HEK293 (cell line): ENCODE results near the gene MAPK9.

Experiments used
- CTCF ChIA-PET: fragments of 350-600 bp; formaldehyde crosslinking; extraction: SDS; loops from one replicate; lab custom pipeline; 2021; ENCODE audit warnings: antibody characterized with exemption; lab: Yijun Ruan, JAX
- POLR2A ChIA-PET: fragments of 300-600 bp; formaldehyde crosslinking; extraction: SDS; loops from one replicate; lab custom pipeline; 2020; ENCODE audit warnings: antibody characterized with exemption, inconsistent platforms; lab: Yijun Ruan, JAX
- H3K27ac ChIP-seq: fragments of 200-500 bp; sonication (Bioruptor generic); 2 replicates; pipeline ENCODE4 v1.5.1; 2014; ENCODE audit warnings: low read depth, low read length, control low read depth, inconsistent platforms; ENCODE audit errors: extremely low read depth
- H3K36me3 ChIP-seq, 2 experiments: fragments of 200-500 bp in 1 of 2; sonication (Bioruptor generic) in 1 of 2; 1 replicate in 1 of 2; 2 replicates in 1 of 2; pipeline ENCODE4 v1.5.1; 2014 to 2017; ENCODE audit warnings: inconsistent platforms in 2 of 2, low read length in 2 of 2; ENCODE audit not compliant: control insufficient read depth in 2 of 2, insufficient read depth in 1 of 2
- H3K4me1 ChIP-seq: fragments of 200-500 bp; sonication (Bioruptor generic); 2 replicates; pipeline ENCODE4 v1.5.1; 2014; ENCODE audit warnings: mild to moderate bottlenecking, low read length, inconsistent platforms; ENCODE audit not compliant: control insufficient read depth, insufficient read depth
- H3K4me3 ChIP-seq: 2 replicates; pipeline ENCODE4 v1.5.1; 2011; ENCODE audit warnings: low read depth, mild to moderate bottlenecking, control low read depth, low read length, moderate library complexity
- H3K9me3 ChIP-seq: fragments of 200-500 bp; sonication (Bioruptor generic); 2 replicates; pipeline ENCODE4 v1.5.1; 2014; ENCODE audit warnings: low read depth, low read length, inconsistent platforms; ENCODE audit not compliant: control insufficient read depth, insufficient read depth
- EGR2 ChIP-seq: fragments of 450-650 bp; formaldehyde crosslinking; IDR thresholded peaks from 2 replicates; pipeline ENCODE4 v1.5.1; 2016; ENCODE audit warnings: low read depth, missing biosample characterization, missing genetic modification characterization
- GFI1B ChIP-seq: fragments of 450-650 bp; formaldehyde crosslinking; IDR thresholded peaks from 2 replicates; pipeline ENCODE4 v1.5.1; 2016; ENCODE audit warnings: missing biosample characterization, missing genetic modification characterization
- KLF8 ChIP-seq: fragments of 450-650 bp; formaldehyde crosslinking; IDR thresholded peaks from 2 replicates; pipeline ENCODE4 v1.5.1; 2016; ENCODE audit warnings: missing biosample characterization, missing genetic modification characterization
- KLF9 ChIP-seq: fragments of 450-650 bp; formaldehyde crosslinking; IDR thresholded peaks from 2 replicates; pipeline ENCODE4 v1.5.1; 2016; ENCODE audit warnings: missing biosample characterization, missing genetic modification characterization, low read depth
- PRDM1 ChIP-seq: fragments of 450-650 bp; formaldehyde crosslinking; IDR thresholded peaks from 2 replicates; pipeline ENCODE4; 2016; ENCODE audit warnings: missing biosample characterization, missing genetic modification characterization
- ZBTB20 ChIP-seq: fragments of 450-650 bp; formaldehyde crosslinking; IDR thresholded peaks from 2 replicates; pipeline ENCODE4 v1.5.1; 2016; ENCODE audit warnings: missing biosample characterization, missing genetic modification characterization
- ZBTB21 ChIP-seq: fragments of 450-650 bp; formaldehyde crosslinking; IDR thresholded peaks from 2 replicates; pipeline ENCODE4 v1.5.1; 2017; ENCODE audit warnings: missing biosample characterization, missing genetic modification characterization
- ZBTB7A ChIP-seq: fragments of 450-650 bp; formaldehyde crosslinking; IDR thresholded peaks from 2 replicates; pipeline ENCODE4 v1.5.1; 2016; ENCODE audit warnings: low read depth, missing biosample characterization, missing genetic modification characterization
- ZNF157 ChIP-seq: fragments of 450-650 bp; formaldehyde crosslinking; IDR thresholded peaks from 2 replicates; pipeline ENCODE4 v1.5.1; 2016; ENCODE audit warnings: missing biosample characterization, missing genetic modification characterization
- ZNF2 ChIP-seq: fragments of 450-650 bp; formaldehyde crosslinking; IDR thresholded peaks from 2 replicates; pipeline ENCODE4 v1.5.1; 2016; ENCODE audit warnings: missing biosample characterization, missing genetic modification characterization
- ZNF311 ChIP-seq: fragments of 450-650 bp; formaldehyde crosslinking; IDR thresholded peaks from 2 replicates; pipeline ENCODE4 v1.5.1; 2017; ENCODE audit warnings: missing biosample characterization, missing genetic modification characterization, borderline replicate concordance
- ZNF366 ChIP-seq: fragments of 450-650 bp; formaldehyde crosslinking; conservative IDR thresholded peaks from 2 replicates; pipeline ENCODE4 v1.5.1; 2016; ENCODE audit warnings: missing biosample characterization, missing genetic modification characterization
- ZNF404 ChIP-seq: fragments of 450-650 bp; formaldehyde crosslinking; IDR thresholded peaks from 2 replicates; pipeline ENCODE4 v1.5.1; 2017; ENCODE audit warnings: missing biosample characterization, missing genetic modification characterization
- ZNF555 ChIP-seq: fragments of 450-650 bp; formaldehyde crosslinking; conservative IDR thresholded peaks from 2 replicates; pipeline ENCODE4 v1.5.1; 2017; ENCODE audit warnings: missing biosample characterization, mild to moderate bottlenecking, missing genetic modification characterization, inconsistent platforms
- ZNF660 ChIP-seq: fragments of 450-650 bp; IDR thresholded peaks from 2 replicates; pipeline ENCODE4 v1.5.1; 2018; ENCODE audit warnings: missing biosample characterization, mild to moderate bottlenecking, missing genetic modification characterization
- TF ChIP-seq, protein P1 (sequence below): fragments of 450-650 bp; formaldehyde crosslinking; IDR thresholded peaks from 2 replicates; pipeline ENCODE4 v1.5.1; 2016; ENCODE audit warnings: missing biosample characterization, missing genetic modification characterization
- TF ChIP-seq, protein P2 (sequence below): fragments of 450-650 bp; formaldehyde crosslinking; optimal IDR thresholded peaks from 2 replicates; pipeline ENCODE3; 2016; ENCODE audit warnings: missing biosample characterization, mild to moderate bottlenecking, missing genetic modification characterization
- TF ChIP-seq, protein P3 (sequence below): fragments of 450-650 bp; formaldehyde crosslinking; IDR thresholded peaks from 2 replicates; pipeline ENCODE4 v1.5.1; 2016; ENCODE audit warnings: missing biosample characterization, missing genetic modification characterization
- TF ChIP-seq, protein P4 (sequence below): fragments of 450-650 bp; IDR thresholded peaks from 2 replicates; pipeline ENCODE4 v1.5.1; 2018; ENCODE audit warnings: missing biosample characterization, mild to moderate bottlenecking, missing genetic modification characterization
- TF ChIP-seq, protein P5 (sequence below): fragments of 450-650 bp; formaldehyde crosslinking; IDR thresholded peaks from 2 replicates; pipeline ENCODE4 v1.5.1; 2016; ENCODE audit warnings: missing biosample characterization, missing genetic modification characterization
- TF ChIP-seq, protein P6 (sequence below): fragments of 450-650 bp; formaldehyde crosslinking; IDR thresholded peaks from 2 replicates; pipeline ENCODE4 v1.5.1; 2017; ENCODE audit warnings: missing biosample characterization, missing genetic modification characterization
- TF ChIP-seq, protein P7 (sequence below): fragments of 450-650 bp; formaldehyde crosslinking; IDR thresholded peaks from 2 replicates; pipeline ENCODE4 v1.5.1; 2016; ENCODE audit warnings: missing biosample characterization, missing genetic modification characterization
- TF ChIP-seq, protein P8 (sequence below): fragments of 450-650 bp; formaldehyde crosslinking; IDR thresholded peaks from 2 replicates; pipeline ENCODE4 v1.5.1; 2016; ENCODE audit warnings: missing biosample characterization, missing genetic modification characterization

Gene MAPK9

DNA sequence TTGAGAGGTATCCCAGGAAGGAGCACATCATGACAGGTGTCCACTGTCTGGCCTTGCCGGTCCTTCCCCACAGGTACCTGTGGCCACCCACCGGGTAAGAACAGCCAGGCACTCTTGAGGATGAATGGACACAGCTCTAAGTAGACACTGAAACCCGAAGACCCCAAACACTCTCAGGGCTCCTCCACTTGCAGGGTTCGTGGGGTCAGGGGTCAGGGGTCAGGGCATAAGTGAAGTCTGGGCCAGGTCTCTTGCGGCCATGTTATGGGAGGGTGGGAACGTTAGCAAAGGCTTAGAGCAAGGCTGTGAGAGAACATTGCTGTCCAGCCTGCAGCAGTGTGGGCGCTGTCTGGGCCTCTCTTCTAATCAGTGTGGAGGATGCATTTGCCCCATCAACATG is 40.0 kb downstream of the MAPK9 start:
- Histone ChIP-seq H3K4me1 (no peaks in the 10 kb centered on the region), H3K9me3 (no peaks in the 10 kb centered on the region; the same call in 1 of the 2 replicates), H3K36me3 (peaks cover 4 to 81% of the 10 kb centered on the region in 2 experiments), H3K4me3 (no peak overlapping the region), H3K27ac (no peak overlapping the region)
- ChIA-PET POLR2A (no interaction called here), CTCF (no interaction called here)
- TF ChIP-seq ZBTB20 (tag by site-specific recombination), result no peak
- TF ChIP-seq ZBTB21 (tag by site-specific recombination), result no peak
- TF ChIP-seq GFI1B, result no peak
- TF ChIP-seq EGR2 (tag by site-specific recombination), result no peak
- no peak for TF ChIP-seq KLF9 (tag by site-specific recombination)
- no peak for TF ChIP-seq ZNF2 (tag by site-specific recombination)
- no peak for TF ChIP-seq ZNF366
- no peak for TF ChIP-seq KLF8 (tag by site-specific recombination)
- no peak for TF ChIP-seq ZNF555
- TF ChIP-seq ZBTB7A, result no peak
- TF ChIP-seq, protein P1, sequence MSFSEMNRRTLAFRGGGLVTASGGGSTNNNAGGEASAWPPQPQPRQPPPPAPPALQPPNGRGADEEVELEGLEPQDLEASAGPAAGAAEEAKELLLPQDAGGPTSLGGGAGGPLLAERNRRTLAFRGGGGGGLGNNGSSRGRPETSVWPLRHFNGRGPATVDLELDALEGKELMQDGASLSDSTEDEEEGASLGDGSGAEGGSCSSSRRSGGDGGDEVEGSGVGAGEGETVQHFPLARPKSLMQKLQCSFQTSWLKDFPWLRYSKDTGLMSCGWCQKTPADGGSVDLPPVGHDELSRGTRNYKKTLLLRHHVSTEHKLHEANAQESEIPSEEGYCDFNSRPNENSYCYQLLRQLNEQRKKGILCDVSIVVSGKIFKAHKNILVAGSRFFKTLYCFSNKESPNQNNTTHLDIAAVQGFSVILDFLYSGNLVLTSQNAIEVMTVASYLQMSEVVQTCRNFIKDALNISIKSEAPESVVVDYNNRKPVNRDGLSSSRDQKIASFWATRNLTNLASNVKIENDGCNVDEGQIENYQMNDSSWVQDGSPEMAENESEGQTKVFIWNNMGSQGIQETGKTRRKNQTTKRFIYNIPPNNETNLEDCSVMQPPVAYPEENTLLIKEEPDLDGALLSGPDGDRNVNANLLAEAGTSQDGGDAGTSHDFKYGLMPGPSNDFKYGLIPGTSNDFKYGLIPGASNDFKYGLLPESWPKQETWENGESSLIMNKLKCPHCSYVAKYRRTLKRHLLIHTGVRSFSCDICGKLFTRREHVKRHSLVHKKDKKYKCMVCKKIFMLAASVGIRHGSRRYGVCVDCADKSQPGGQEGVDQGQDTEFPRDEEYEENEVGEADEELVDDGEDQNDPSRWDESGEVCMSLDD (tag by site-specific recombination), result no peak
- TF ChIP-seq, protein P2, sequence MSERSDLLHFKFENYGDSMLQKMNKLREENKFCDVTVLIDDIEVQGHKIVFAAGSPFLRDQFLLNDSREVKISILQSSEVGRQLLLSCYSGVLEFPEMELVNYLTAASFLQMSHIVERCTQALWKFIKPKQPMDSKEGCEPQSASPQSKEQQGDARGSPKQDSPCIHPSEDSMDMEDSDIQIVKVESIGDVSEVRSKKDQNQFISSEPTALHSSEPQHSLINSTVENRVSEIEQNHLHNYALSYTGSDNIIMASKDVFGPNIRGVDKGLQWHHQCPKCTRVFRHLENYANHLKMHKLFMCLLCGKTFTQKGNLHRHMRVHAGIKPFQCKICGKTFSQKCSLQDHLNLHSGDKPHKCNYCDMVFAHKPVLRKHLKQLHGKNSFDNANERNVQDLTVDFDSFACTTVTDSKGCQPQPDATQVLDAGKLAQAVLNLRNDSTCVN (tag by site-specific recombination), result no peak
- TF ChIP-seq ZNF157 (tag by site-specific recombination), result no peak
- TF ChIP-seq PRDM1 (tag by site-specific recombination), result no peak

DNA sequence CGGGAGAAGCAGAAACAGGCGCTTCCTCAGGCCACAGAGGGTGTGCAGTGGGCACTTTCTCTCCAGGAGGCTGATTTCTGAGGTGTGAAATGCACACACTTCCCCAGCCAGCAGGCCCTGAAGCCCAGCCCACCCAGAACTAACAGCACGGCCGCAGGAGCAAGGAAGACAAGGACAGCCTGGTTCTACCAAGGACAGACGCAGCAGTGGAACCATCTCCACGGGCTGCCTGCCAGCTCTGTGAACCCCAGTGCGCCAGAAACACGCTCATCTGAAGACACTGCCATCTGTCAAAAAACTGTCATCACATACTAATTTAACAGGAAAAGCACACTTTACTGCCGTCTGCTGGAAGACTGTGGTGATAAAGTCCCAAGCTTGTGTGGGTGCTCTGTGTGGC is 40.7 kb downstream of the MAPK9 start:
- H3K9me3 ChIP-seq, result no peaks in the 10 kb centered on the region; the same call in 1 of the 2 replicates
- H3K4me3 ChIP-seq, result no peak overlapping the region
- CTCF ChIA-PET, result no interaction called here
- H3K36me3 ChIP-seq, result peaks cover 4 to 81% of the 10 kb centered on the region in 2 experiments
- POLR2A ChIA-PET, result no interaction called here
- H3K4me1 ChIP-seq, result no peaks in the 10 kb centered on the region
- no peak overlapping the region for H3K27ac ChIP-seq
- TF ChIP-seq ZNF660 (tag by site-specific recombination), result no peak
- TF ChIP-seq, protein P3, sequence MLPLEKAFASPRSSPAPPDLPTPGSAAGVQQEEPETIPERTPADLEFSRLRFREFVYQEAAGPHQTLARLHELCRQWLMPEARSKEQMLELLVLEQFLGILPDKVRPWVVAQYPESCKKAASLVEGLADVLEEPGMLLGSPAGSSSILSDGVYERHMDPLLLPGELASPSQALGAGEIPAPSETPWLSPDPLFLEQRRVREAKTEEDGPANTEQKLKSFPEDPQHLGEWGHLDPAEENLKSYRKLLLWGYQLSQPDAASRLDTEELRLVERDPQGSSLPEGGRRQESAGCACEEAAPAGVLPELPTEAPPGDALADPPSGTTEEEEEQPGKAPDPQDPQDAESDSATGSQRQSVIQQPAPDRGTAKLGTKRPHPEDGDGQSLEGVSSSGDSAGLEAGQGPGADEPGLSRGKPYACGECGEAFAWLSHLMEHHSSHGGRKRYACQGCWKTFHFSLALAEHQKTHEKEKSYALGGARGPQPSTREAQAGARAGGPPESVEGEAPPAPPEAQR, result no peak
- no peak for TF ChIP-seq ZNF404 (tag by site-specific recombination)
- TF ChIP-seq, protein P4, sequence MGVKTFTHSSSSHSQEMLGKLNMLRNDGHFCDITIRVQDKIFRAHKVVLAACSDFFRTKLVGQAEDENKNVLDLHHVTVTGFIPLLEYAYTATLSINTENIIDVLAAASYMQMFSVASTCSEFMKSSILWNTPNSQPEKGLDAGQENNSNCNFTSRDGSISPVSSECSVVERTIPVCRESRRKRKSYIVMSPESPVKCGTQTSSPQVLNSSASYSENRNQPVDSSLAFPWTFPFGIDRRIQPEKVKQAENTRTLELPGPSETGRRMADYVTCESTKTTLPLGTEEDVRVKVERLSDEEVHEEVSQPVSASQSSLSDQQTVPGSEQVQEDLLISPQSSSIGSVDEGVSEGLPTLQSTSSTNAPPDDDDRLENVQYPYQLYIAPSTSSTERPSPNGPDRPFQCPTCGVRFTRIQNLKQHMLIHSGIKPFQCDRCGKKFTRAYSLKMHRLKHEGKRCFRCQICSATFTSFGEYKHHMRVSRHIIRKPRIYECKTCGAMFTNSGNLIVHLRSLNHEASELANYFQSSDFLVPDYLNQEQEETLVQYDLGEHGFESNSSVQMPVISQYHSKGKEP (tag by site-specific recombination), result no peak
- TF ChIP-seq, protein P5, sequence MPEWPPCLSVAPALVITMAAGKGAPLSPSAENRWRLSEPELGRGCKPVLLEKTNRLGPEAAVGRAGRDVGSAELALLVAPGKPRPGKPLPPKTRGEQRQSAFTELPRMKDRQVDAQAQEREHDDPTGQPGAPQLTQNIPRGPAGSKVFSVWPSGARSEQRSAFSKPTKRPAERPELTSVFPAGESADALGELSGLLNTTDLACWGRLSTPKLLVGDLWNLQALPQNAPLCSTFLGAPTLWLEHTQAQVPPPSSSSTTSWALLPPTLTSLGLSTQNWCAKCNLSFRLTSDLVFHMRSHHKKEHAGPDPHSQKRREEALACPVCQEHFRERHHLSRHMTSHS (tag by site-specific recombination), result no peak
- TF ChIP-seq, protein P6, sequence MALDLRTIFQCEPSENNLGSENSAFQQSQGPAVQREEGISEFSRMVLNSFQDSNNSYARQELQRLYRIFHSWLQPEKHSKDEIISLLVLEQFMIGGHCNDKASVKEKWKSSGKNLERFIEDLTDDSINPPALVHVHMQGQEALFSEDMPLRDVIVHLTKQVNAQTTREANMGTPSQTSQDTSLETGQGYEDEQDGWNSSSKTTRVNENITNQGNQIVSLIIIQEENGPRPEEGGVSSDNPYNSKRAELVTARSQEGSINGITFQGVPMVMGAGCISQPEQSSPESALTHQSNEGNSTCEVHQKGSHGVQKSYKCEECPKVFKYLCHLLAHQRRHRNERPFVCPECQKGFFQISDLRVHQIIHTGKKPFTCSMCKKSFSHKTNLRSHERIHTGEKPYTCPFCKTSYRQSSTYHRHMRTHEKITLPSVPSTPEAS (tag by site-specific recombination), result no peak
- TF ChIP-seq, protein P7, sequence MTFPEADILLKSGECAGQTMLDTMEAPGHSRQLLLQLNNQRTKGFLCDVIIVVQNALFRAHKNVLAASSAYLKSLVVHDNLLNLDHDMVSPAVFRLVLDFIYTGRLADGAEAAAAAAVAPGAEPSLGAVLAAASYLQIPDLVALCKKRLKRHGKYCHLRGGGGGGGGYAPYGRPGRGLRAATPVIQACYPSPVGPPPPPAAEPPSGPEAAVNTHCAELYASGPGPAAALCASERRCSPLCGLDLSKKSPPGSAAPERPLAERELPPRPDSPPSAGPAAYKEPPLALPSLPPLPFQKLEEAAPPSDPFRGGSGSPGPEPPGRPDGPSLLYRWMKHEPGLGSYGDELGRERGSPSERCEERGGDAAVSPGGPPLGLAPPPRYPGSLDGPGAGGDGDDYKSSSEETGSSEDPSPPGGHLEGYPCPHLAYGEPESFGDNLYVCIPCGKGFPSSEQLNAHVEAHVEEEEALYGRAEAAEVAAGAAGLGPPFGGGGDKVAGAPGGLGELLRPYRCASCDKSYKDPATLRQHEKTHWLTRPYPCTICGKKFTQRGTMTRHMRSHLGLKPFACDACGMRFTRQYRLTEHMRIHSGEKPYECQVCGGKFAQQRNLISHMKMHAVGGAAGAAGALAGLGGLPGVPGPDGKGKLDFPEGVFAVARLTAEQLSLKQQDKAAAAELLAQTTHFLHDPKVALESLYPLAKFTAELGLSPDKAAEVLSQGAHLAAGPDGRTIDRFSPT, result no peak
- no peak for TF ChIP-seq ZNF311 (tag by site-specific recombination)
- TF ChIP-seq, protein P8, sequence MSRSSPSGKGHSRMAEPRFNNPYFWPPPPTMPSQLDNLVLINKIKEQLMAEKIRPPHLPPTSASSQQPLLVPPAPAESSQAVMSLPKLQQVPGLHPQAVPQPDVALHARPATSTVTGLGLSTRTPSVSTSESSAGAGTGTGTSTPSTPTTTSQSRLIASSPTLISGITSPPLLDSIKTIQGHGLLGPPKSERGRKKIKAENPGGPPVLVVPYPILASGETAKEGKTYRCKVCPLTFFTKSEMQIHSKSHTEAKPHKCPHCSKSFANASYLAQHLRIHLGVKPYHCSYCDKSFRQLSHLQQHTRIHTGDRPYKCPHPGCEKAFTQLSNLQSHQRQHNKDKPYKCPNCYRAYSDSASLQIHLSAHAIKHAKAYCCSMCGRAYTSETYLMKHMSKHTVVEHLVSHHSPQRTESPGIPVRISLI, result no peak
